ENCODE results near the gene TFEB. TPM values are rescaled to one million over a fixed set of nuclear protein-coding genes. Genes with fewer than 3 reads are reported as not detected.
"Not testable (repeated sequence)": the region's sequence is repeated elsewhere in the genome, so short reads cannot be mapped to it uniquely, and the experiment has no call there.

TFEB gene
- total RNA-seq, 2 experiments from 2014 or later = 14.9 to 15.0 TPM

DNA sequence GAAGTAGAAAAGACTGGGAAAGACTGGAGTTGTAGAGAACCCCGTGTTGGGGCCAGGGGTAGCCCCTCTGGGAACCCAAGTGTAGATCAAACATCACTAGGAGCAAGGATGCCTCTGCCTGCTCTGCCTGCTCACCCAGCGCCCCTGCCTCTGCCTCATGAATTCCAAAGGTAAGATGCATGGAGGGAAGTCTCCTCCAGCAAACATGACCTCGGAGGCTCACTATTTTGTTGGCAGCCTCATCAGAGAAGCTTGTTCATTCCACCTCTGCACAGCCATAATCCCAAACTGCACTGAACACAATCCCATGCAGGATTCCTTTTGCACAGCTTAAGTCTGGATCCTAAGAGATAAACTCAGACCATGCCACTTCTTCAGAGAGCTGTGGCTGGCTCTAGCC lies 39.4 kb upstream of the TFEB start:
- no peak for DNase-seq
- ChIA-PET CTCF (interaction anchor here (0.8 to 1.2 kb wide), 2 partner anchors 11 to 69 kb away, joined by 3 read pairs; no protein-coding TSS in a partner anchor), POLR2A (no interaction called here)
- Mint-ChIP-seq H3K4me1 (peaks cover 11% of the 10 kb centered on the region), H3K27ac (no peak overlapping the region), H3K36me3 (ENCODE audit: low read depth) (peaks cover 16% of the 10 kb centered on the region), H3K9me3 (no peaks in the 10 kb centered on the region), H3K27me3 (no peaks in the 10 kb centered on the region), H3K4me3 (no peak overlapping the region)

DNA sequence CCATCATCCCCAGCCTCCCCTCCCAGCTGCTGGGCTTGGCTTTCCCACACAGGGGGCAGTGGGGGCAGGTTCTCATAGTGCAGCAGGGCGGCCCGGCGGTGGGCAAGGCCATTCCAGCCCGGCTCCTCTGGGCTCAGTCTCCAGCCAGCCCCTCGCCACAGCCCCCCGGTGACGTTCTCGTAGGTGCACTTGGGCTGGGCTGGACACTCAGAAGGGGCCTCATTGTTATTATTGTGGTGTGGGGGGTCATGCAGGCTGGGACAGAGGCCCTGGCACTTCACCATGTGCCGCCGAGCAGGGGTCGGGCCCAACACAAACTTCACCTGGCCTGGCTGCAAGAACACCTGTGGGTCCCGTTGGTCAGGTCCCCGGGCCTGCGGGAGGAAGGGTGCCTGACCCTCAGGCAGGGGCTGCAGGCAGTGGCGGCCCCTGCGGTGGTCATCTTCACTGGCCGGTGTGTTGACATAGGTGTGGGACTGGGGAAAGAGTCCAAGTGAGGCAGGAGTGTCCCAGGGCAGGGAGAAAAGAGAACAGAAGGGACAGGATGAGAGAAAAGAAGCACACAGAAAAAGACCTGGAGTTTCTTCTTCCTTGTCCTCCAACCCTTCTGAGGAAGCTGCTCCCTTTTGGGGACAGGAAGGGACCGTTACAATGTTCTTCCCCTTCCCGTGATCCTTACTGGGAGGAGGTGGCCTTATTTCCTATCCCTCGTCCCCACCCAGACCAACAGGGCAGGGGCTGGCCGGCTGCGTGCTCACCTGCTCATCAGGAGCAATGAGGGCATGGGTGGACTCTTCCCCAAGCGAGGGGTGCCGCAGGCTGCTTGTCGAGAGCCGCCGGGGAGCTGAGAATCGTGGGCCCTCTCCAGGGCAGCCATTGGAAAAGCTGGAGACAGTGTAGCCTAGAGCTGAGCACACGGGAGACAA lies 35.9 kb upstream of the TFEB start:
- Mint-ChIP-seq H3K4me3 (no peak overlapping the region), H3K36me3 (ENCODE audit: low read depth) (peaks cover 16% of the 10 kb centered on the region), H3K27ac (no peak overlapping the region), H3K4me1 (peaks cover 12% of the 10 kb centered on the region), H3K27me3 (no peaks in the 10 kb centered on the region), H3K9me3 (no peaks in the 10 kb centered on the region)
- ChIA-PET POLR2A (no interaction called here), CTCF (interaction anchor here (0.8 kb wide), 1 partner anchor 9 kb away, joined by 3 read pairs; no protein-coding TSS in a partner anchor)
- no peak for DNase-seq

DNA sequence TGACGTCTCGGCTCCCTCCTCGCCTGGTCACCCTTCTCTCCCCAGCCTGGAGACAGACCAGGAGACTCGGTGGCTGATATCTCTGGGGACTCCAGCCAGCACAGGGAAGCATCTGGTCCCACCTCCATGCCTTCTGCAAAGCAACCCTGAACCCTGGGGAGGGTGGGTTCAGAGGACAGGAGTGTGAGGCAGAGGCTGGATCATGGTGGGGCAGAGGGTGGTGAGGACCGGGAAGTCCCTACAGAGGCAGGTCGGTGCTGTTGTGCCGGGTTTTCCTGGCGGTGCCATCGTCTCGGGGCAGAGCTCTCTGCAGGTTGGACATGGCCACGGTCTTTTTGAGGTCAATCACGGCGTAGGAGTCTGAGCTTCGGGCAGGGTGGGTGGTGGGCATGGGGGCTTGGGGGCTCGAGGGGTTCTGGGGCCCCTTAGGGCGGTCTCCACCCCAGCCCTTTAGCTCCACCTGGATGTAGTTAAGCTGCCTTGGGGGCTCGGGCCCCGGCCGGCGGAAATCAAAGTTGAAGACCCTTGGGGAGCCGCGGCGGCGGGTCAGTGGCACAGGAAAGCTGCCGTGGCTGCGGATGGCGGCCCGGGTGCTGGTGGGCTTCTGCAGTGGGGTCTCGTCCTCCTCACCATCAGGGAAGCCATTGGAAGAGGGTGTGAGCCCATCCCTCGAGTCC lies 35.1 kb upstream of the TFEB start:
- no peak for DNase-seq
- no peaks in the 10 kb centered on the region for H3K27me3 Mint-ChIP-seq
- no peak overlapping the region for H3K27ac Mint-ChIP-seq
- H3K4me3 Mint-ChIP-seq = no peak overlapping the region
- ChIA-PET POLR2A (no interaction called here), CTCF (no interaction called here)
- peaks cover 12% of the 10 kb centered on the region for H3K4me1 Mint-ChIP-seq
- H3K9me3 Mint-ChIP-seq = no peaks in the 10 kb centered on the region
- peaks cover 16% of the 10 kb centered on the region for H3K36me3 Mint-ChIP-seq (ENCODE audit: low read depth)

DNA sequence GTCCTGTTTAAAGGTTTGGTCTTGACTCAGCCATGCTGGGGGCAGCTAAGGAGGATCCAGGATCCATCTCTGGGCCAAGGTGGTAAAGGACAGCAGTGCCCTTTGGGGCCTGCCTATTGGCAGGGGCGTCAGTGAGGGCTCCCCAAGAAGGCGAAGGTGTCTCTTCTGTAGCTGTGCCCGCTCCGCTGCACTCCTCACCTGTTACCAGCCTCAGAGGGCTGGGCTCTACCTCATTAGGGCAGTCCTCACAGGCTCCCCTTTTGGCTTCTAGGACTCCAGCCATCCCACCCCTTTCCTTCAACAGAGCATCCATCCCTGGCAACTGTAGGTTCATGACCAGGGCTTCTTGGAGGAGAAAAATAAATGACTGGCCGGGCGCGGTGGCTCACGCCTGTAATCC lies 34.0 kb upstream of the TFEB start:
- ChIA-PET POLR2A (no interaction called here), CTCF (no interaction called here)
- Mint-ChIP-seq H3K27ac (no peak overlapping the region), H3K4me1 (peaks cover 12% of the 10 kb centered on the region), H3K9me3 (no peaks in the 10 kb centered on the region), H3K27me3 (no peaks in the 10 kb centered on the region), H3K4me3 (no peak overlapping the region), H3K36me3 (ENCODE audit: low read depth) (peaks cover 9% of the 10 kb centered on the region)
- DNase-seq = no peak

DNA sequence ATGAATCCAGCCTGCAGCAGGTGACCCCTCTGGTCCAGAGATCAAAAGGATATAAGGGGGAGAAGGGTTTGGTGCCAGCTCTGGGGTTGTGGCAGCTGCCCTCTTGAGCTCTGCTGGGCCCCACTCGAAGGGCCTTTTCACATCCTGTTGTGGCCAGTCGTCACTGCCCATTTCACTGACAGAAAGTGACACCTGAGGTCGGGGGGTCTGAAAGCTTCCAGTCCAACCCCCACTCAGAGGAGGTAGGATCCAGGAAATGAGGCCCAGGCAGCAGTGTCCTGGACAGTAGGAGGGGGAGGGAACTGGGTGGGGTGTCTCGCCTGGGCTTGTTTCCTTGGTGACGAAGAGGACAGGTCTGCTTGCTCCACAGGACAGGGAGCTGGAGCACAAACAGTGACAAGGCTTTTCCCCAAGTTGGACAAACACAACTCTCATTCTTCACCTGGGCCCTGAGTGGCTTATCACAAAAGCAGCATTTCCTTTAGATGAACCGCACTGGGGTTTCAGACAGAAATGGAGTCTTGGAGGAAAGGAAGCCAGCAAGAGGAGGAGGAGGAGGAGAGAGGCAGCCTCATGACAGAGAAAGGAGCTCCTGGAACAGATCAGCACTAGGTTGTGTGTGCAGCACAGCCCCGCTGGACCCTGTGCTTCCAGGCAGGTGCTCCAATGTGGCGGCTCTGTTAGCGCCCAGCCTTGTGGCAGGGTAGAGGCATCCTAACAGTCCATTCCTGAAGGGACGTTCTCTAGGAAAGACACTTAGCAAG lies 33.3 kb upstream of the TFEB start:
- H3K27ac Mint-ChIP-seq = no peak overlapping the region
- POLR2A ChIA-PET = no interaction called here
- DNase-seq = no peak
- H3K4me3 Mint-ChIP-seq = no peak overlapping the region
- CTCF ChIA-PET = interaction anchor here (1.0 kb wide), 1 partner anchor 85 kb away, joined by 3 read pairs; no protein-coding TSS in a partner anchor
- no peaks in the 10 kb centered on the region for H3K27me3 Mint-ChIP-seq
- peaks cover 12% of the 10 kb centered on the region for H3K4me1 Mint-ChIP-seq
- peaks cover 9% of the 10 kb centered on the region for H3K36me3 Mint-ChIP-seq (ENCODE audit: low read depth)
- no peaks in the 10 kb centered on the region for H3K9me3 Mint-ChIP-seq

DNA sequence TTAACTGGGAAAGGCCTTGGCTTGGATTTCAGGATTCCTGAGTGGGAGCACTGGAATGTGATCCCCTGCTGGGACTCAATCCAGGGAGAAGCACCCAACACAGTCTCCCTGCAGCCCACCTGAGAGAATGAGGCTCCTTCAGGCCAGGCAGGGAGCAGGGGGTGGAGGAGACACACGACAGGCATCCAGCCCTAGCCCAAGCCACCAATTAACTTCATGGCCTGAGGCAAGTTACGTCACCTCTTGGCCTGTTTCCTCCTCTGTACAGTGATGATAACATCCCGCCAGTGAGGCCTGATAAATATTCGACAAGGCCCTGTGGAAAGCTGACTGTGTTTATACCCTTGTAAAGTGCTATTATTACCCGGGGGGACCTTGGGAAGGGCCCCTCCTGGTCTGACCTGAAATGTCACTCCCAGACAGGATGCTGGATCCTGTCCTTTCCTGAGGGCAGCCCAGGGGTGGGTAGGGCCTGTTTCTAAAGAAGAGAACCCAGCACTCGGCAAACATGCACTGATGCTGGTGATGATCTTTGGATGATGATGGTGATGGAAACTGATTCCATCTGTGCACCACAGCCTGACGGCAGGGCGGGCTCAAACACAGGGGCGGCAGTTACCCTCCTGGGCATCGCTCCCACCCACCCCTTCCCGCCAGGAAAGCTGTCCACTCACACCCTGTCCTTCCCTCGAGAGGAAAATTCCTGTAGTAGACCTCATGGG lies 31.9 kb upstream of the TFEB start:
- ChIA-PET CTCF (interaction anchor here (1.9 kb wide), 1 partner anchor 9 kb away, joined by 4 read pairs; no protein-coding TSS in a partner anchor), POLR2A (no interaction called here)
- H3K9me3 Mint-ChIP-seq = no peaks in the 10 kb centered on the region
- no peak overlapping the region for H3K27ac Mint-ChIP-seq
- peaks cover 12% of the 10 kb centered on the region for H3K4me1 Mint-ChIP-seq
- no peak overlapping the region for H3K4me3 Mint-ChIP-seq
- peaks cover 4% of the 10 kb centered on the region for H3K36me3 Mint-ChIP-seq (ENCODE audit: low read depth)
- peaks cover 1% of the 10 kb centered on the region for H3K27me3 Mint-ChIP-seq
- DNase-seq = no peak

DNA sequence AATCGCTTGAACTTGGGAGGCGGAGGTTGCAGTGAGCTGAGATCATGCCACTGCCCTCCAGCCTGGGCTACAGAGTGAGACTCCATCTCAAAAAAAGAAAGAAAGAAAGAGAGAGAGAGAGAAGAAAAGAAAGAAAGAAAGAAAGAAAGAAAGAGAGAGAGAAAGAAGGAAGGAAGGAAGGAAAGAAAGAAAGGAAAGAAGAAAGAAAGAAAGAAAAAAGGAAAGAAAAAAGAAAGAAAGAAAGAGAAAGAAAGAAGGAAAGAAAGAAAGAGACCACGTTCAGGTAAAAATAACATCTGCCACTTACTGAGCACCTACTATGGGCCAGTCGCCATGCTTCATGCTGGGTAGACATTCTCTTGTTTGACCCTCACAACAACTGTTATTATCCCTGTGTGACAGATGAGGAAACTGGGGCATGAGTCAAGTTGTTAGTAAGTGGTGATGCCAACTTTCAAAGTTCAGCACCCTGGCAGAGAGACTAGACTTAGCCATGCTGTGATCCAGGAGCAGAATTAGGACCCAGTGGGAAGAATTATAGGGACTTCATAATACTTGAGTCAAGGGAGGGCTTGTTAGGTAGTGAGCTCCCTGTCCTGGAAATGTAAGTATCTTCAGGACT lies 30.7 kb upstream of the TFEB start:
- DNase-seq; H3K4me3 Mint-ChIP-seq; POLR2A ChIA-PET; H3K27ac Mint-ChIP-seq; H3K36me3 Mint-ChIP-seq (ENCODE audit: low read depth); H3K27me3 Mint-ChIP-seq; H3K9me3 Mint-ChIP-seq: not testable (repeated sequence)
- peaks cover 12% of the 10 kb centered on the region for H3K4me1 Mint-ChIP-seq
- CTCF ChIA-PET = interaction anchor here (0.6 to 1.9 kb wide), 2 partner anchors 10 to 158 kb away, joined by 3 to 4 read pairs; no protein-coding TSS in a partner anchor

DNA sequence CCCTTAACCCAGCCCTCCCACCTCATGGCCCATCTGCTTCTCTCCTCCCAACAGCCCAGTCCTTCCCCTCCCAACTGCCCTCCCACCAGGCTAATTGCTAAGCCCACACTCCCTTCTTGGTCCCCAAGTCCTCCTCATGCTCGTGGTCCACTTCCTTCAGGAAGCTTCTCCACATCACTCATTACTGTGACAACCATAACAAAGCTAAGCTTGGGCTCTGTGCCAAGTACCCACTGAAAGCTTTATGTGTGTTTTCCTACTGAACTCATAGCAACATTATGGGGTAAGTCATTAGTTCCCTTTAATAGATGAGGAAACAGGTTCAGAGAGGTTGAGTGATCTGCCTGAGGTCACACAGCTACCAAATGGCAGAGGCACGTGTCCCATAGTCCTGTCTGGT lies 28.1 kb upstream of the TFEB start:
- Mint-ChIP-seq H3K36me3 (ENCODE audit: low read depth) (no peaks in the 10 kb centered on the region), H3K27ac (no peak overlapping the region)
- CTCF ChIA-PET = no interaction called here

DNA sequence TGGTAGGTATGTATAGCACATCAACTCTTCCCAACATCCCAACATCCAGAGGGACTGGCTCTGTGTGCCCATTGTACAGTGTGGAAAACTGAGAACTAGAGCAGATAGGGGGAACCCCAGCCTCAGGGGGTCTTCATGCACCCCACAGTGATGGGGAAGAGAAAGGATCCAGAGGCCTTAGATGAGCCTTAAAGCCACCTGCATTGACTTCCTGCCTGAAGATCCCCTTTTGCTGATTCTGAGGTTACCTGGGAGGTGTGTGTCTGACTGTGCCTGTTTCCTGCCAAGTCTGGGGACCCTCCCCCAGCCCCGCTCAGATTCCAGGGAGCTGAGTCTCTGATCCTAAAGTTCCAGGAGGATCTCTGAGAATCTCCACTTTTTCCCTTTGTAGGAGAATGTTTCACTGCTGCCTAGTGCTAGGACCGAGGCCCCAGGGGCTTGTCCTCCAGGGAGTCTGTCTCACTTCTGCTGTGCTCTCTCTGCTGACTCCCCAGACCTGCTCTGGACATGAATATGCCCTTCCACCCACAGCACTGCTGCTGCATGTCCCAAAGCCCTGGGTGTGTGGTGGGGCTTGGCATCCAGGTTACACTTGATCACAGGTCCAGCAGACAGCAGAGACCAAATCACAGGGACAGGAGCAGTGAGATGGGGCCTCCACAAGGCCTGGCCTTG lies 24.6 kb upstream of the TFEB start:
- Mint-ChIP-seq H3K27me3 (peaks cover 5% of the 10 kb centered on the region), H3K9me3 (no peaks in the 10 kb centered on the region), H3K4me1 (no peaks in the 10 kb centered on the region), H3K27ac (no peak overlapping the region), H3K4me3 (no peak overlapping the region), H3K36me3 (ENCODE audit: low read depth) (no peaks in the 10 kb centered on the region)
- CTCF ChIA-PET = no interaction called here
- POLR2A ChIA-PET = no interaction called here
- DNase-seq = no peak

More for the DNA sequence above, 28.1 kb upstream of the TFEB start:
- Mint-ChIP-seq H3K9me3 (no peaks in the 10 kb centered on the region), H3K4me1 (peaks cover 4% of the 10 kb centered on the region), H3K27me3 (peaks cover 5% of the 10 kb centered on the region), H3K4me3 (no peak overlapping the region)
- DNase-seq = no peak
- POLR2A ChIA-PET = no interaction called here

DNA sequence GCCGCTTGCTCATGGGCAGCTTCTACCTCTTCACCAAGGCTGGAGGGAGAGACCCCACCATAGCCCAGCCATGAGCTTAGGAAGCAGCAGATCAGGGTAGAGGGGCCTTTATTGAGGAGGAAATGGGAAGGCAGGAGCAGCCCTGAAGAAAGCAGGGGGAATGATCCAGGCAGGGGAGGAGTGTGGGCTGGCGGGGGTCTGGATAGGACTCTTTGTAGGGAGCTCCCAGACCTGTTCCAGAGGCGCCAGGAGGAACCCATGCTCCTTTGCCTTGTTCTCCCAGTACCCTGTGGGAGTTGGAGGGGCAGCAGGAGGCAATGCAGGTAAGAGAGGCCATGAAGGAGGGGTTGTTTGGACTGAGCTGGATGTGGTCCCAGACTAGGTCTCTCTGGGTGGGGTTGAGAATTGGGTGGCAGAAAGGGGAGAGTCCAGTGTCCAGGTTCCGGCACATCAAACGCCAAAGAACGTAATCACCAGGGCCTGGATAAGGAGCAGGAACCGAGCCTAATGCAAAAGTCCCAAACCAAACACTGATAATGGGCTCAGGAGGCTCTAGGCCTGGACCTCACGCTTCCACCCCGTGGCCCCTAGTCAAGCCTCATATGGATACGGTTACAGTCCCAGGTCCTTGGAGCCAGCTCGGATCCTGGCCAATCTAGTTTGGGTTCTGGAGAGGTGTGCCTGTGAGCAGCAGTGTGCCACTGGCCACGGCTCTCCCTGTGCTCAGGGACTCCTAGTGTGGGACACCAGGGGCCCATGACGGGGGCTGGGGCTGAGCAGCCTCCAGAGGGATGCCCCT lies 23.9 kb upstream of the TFEB start:
- ChIA-PET POLR2A (interaction anchor here (1.1 kb wide), 1 partner anchor 10 kb away, joined by 3 read pairs; no protein-coding TSS in a partner anchor), CTCF (no interaction called here)
- no peaks in the 10 kb centered on the region for H3K4me1 Mint-ChIP-seq
- H3K9me3 Mint-ChIP-seq = no peaks in the 10 kb centered on the region
- H3K27ac Mint-ChIP-seq = no peak overlapping the region
- no peak overlapping the region for H3K4me3 Mint-ChIP-seq
- DNase-seq = no peak
- H3K27me3 Mint-ChIP-seq = peaks cover 8% of the 10 kb centered on the region
- no peaks in the 10 kb centered on the region for H3K36me3 Mint-ChIP-seq (ENCODE audit: low read depth)

DNA sequence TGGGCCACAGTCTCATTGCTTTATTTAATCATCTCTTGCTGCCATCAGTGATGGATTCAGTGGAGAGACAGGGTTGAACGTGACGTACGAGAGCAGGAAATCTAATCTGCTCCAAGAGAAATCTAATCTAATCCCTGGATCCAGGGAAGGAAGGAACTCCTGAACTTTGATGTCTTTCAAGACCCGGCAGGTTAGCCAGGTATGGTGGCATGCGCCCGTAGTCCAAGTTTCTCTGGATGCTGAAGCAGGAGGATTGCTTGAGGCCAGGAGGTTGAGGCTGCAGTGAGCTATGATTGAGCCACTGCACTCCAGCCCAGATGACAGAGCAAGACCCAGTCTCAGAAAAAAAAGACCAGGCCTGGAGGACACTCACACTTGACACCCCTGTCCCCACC lies 23.2 kb upstream of the TFEB start:
- DNase-seq = no peak
- no peaks in the 10 kb centered on the region for H3K9me3 Mint-ChIP-seq
- H3K27ac Mint-ChIP-seq = no peak overlapping the region
- CTCF ChIA-PET = no interaction called here
- H3K4me3 Mint-ChIP-seq = no peak overlapping the region
- POLR2A ChIA-PET = interaction anchor here (1.1 kb wide), 1 partner anchor 9 kb away, joined by 3 read pairs; no protein-coding TSS in a partner anchor
- no peaks in the 10 kb centered on the region for H3K36me3 Mint-ChIP-seq (ENCODE audit: low read depth)
- H3K27me3 Mint-ChIP-seq = peaks cover 13% of the 10 kb centered on the region
- no peaks in the 10 kb centered on the region for H3K4me1 Mint-ChIP-seq

Measured in activated CD4-positive, alpha-beta memory T cell treated with anti-CD3 and anti-CD28 coated beads, Interleukin-2, amount 10 ng/mL, durations not matched to agents 7 days and 5 days (primary cell).